ENCODE measurements around the gene UVSSA. TPM values are rescaled to one million over a fixed set of nuclear protein-coding genes. Genes with fewer than 3 reads are reported as not detected.
"Not testable (repeated sequence)": the region's sequence is repeated elsewhere in the genome, so short reads cannot be mapped to it uniquely, and the experiment has no call there.

UVSSA gene
- total RNA-seq, 2 donors from 2014 or later, result 23.0 to 25.8 TPM

- Mint-ChIP-seq H3K27me3 (ENCODE audit: low read depth) (no peaks in the 10 kb centered on the region), H3K9me3 (no peaks in the 10 kb centered on the region), H3K4me1 (ENCODE audit: low read depth) (peaks cover 42% of the 10 kb centered on the region), H3K27ac (peak overlapping the region; percentile 1), H3K4me3 (peak overlapping the region; percentile 48 to 64), H3K36me3 (ENCODE audit: insufficient read depth in 2 of 2) (peaks cover 7 to 21% of the 10 kb centered on the region in 2 donors)
- DNase-seq (peak; percentile 63 to 70), ATAC-seq (replicated peaks in 1 of 2) (peak; percentile 83 to 87)
These were observed 16.0 kb upstream of the UVSSA start for GRCh38 chr4:1330761-1331590.

GRCh38 chr4:1331591-1332353 is 15.2 kb upstream of the UVSSA start:
- Mint-ChIP-seq H3K36me3 (ENCODE audit: insufficient read depth in 2 of 2) (peaks cover 12 to 28% of the 10 kb centered on the region in 2 donors), H3K4me1 (ENCODE audit: low read depth) (peaks cover 42% of the 10 kb centered on the region), H3K9me3 (no peaks in the 10 kb centered on the region), H3K27ac (no peak overlapping the region), H3K27me3 (ENCODE audit: low read depth) (no peaks in the 10 kb centered on the region), H3K4me3 (peak overlapping the region; percentile 20 to 39)
- no peak for ATAC-seq (replicated peaks in 1 of 2)
- DNase-seq, result no peak

GRCh38 chr4:1332686-1333085 is 14.3 kb upstream of the UVSSA start:
- Mint-ChIP-seq H3K4me1 (ENCODE audit: low read depth) (peaks cover 51% of the 10 kb centered on the region), H3K27me3 (ENCODE audit: low read depth) (no peaks in the 10 kb centered on the region), H3K27ac (no peak overlapping the region), H3K36me3 (ENCODE audit: insufficient read depth in 2 of 2) (peaks cover 20 to 37% of the 10 kb centered on the region in 2 donors), H3K9me3 (peaks cover 0 to 3% of the 10 kb centered on the region in 2 donors), H3K4me3 (no peak overlapping the region)
- DNase-seq (no peak), ATAC-seq (replicated peaks in 1 of 2) (no peak)

- no peak for ATAC-seq (replicated peaks in 1 of 2)
- H3K36me3 Mint-ChIP-seq (ENCODE audit: insufficient read depth in 2 of 2), result peaks cover 23 to 40% of the 10 kb centered on the region in 2 donors
- H3K27me3 Mint-ChIP-seq (ENCODE audit: low read depth), result no peaks in the 10 kb centered on the region
- no peak overlapping the region for H3K4me3 Mint-ChIP-seq
- peaks cover 55% of the 10 kb centered on the region for H3K4me1 Mint-ChIP-seq (ENCODE audit: low read depth)
- no peak for DNase-seq
- peaks cover 0 to 3% of the 10 kb centered on the region in 2 donors for H3K9me3 Mint-ChIP-seq
- H3K27ac Mint-ChIP-seq, result no peak overlapping the region
These were observed 13.8 kb upstream of the UVSSA start for GRCh38 chr4:1333256-1333655.

- Mint-ChIP-seq H3K27ac (peak overlapping the region; percentile 45), H3K4me1 (ENCODE audit: low read depth) (peaks cover 52% of the 10 kb centered on the region), H3K36me3 (ENCODE audit: insufficient read depth in 2 of 2) (peaks cover 26 to 41% of the 10 kb centered on the region in 2 donors), H3K4me3 (peak overlapping the region in 1 of 2 donors; percentile 5)
- ATAC-seq (replicated peaks in 1 of 2); H3K9me3 Mint-ChIP-seq; DNase-seq; H3K27me3 Mint-ChIP-seq (ENCODE audit: low read depth): not testable (repeated sequence)
These were observed 13.0 kb upstream of the UVSSA start for GRCh38 chr4:1333851-1334578.

- ATAC-seq (replicated peaks in 1 of 2) (no peak), DNase-seq (no peak)
- peaks cover 27 to 43% of the 10 kb centered on the region in 2 donors for H3K36me3 Mint-ChIP-seq (ENCODE audit: insufficient read depth in 2 of 2)
- no peak overlapping the region for H3K27ac Mint-ChIP-seq
- H3K9me3 Mint-ChIP-seq, result peaks cover 0 to 3% of the 10 kb centered on the region in 2 donors
- H3K27me3 Mint-ChIP-seq (ENCODE audit: low read depth), result no peaks in the 10 kb centered on the region
- peak overlapping the region in 1 of 2 donors; percentile 5 for H3K4me3 Mint-ChIP-seq
- peaks cover 47% of the 10 kb centered on the region for H3K4me1 Mint-ChIP-seq (ENCODE audit: low read depth)
These were observed 12.5 kb upstream of the UVSSA start for GRCh38 chr4:1334579-1334895.

GRCh38 chr4:1335193-1335883 is 11.7 kb upstream of the UVSSA start:
- H3K4me3 Mint-ChIP-seq, result peak overlapping the region in 1 of 2 donors; percentile 9
- DNase-seq, result peak in 1 of 2 donors; percentile 42
- H3K36me3 Mint-ChIP-seq (ENCODE audit: insufficient read depth in 2 of 2), result peaks cover 25 to 41% of the 10 kb centered on the region in 2 donors
- peak in 1 of 2 donors; percentile 16 for ATAC-seq (replicated peaks in 1 of 2)
- H3K27ac Mint-ChIP-seq, result peak overlapping the region; percentile 61
- H3K27me3 Mint-ChIP-seq (ENCODE audit: low read depth); H3K9me3 Mint-ChIP-seq: not testable (repeated sequence)
- H3K4me1 Mint-ChIP-seq (ENCODE audit: low read depth), result peaks cover 40% of the 10 kb centered on the region

- Mint-ChIP-seq H3K36me3 (ENCODE audit: insufficient read depth in 2 of 2) (peaks cover 27 to 39% of the 10 kb centered on the region in 2 donors), H3K4me1 (ENCODE audit: low read depth) (peaks cover 32% of the 10 kb centered on the region), H3K9me3 (peaks cover 0 to 3% of the 10 kb centered on the region in 2 donors), H3K4me3 (no peak overlapping the region), H3K27ac (no peak overlapping the region), H3K27me3 (ENCODE audit: low read depth) (no peaks in the 10 kb centered on the region)
- DNase-seq (no peak), ATAC-seq (replicated peaks in 1 of 2) (no peak)
These were observed 10.9 kb upstream of the UVSSA start for GRCh38 chr4:1336088-1336491.

GRCh38 chr4:1337376-1337831 is 9.6 kb upstream of the UVSSA start:
- ATAC-seq (replicated peaks in 1 of 2), result peak; percentile 88 to 90
- H3K27ac Mint-ChIP-seq, result peak overlapping the region; percentile 69
- H3K36me3 Mint-ChIP-seq (ENCODE audit: insufficient read depth in 2 of 2), result peaks cover 27 to 37% of the 10 kb centered on the region in 2 donors

GRCh38 chr4:1337951-1338751 is 8.9 kb upstream of the UVSSA start:
- Mint-ChIP-seq H3K27me3 (ENCODE audit: low read depth) (no peaks in the 10 kb centered on the region), H3K4me3 (no peak overlapping the region), H3K4me1 (ENCODE audit: low read depth) (peaks cover 33% of the 10 kb centered on the region), H3K36me3 (ENCODE audit: insufficient read depth in 2 of 2) (peaks cover 27 to 37% of the 10 kb centered on the region in 2 donors), H3K9me3 (peaks cover 0 to 3% of the 10 kb centered on the region in 2 donors), H3K27ac (peak overlapping the region; percentile 69)
- ATAC-seq (replicated peaks in 1 of 2) (no peak), DNase-seq (no peak)

More at GRCh38 chr4:1337376-1337831, 9.6 kb upstream of the UVSSA start:
- Mint-ChIP-seq H3K27me3 (ENCODE audit: low read depth) (no peaks in the 10 kb centered on the region), H3K9me3 (peaks cover 0 to 3% of the 10 kb centered on the region in 2 donors), H3K4me1 (ENCODE audit: low read depth) (peaks cover 32% of the 10 kb centered on the region), H3K4me3 (no peak overlapping the region)
- peak; percentile 71 to 83 for DNase-seq

- Mint-ChIP-seq H3K4me3 (no peak overlapping the region), H3K27me3 (ENCODE audit: low read depth) (no peaks in the 10 kb centered on the region), H3K4me1 (ENCODE audit: low read depth) (peaks cover 33% of the 10 kb centered on the region), H3K27ac (peak overlapping the region; percentile 50), H3K9me3 (peaks cover 0 to 3% of the 10 kb centered on the region in 2 donors), H3K36me3 (ENCODE audit: insufficient read depth in 2 of 2) (peaks cover 27 to 36% of the 10 kb centered on the region in 2 donors)
- DNase-seq (no peak), ATAC-seq (replicated peaks in 1 of 2) (no peak)
These were observed 8.1 kb upstream of the UVSSA start for GRCh38 chr4:1338752-1339414.
